Suprapubic skin (tissue), 3 donors: ENCODE data around the gene GNB1.

Experiments
- CTCF ChIP-seq, 2 donors: fragments of 200-600 bp in 1 of 2; fragments of 450-650 bp in 1 of 2; sonication (generic) in 1 of 2; IDR thresholded peaks; one replicate each; pipeline ENCODE4 v1.5.1; 2016 to 2019; ENCODE audit warnings: antibody characterized with exemption in 2 of 2, mild to moderate bottlenecking in 1 of 2, moderate library complexity in 1 of 2
- POLR2A ChIP-seq, 2 donors: fragments of 450-650 bp; IDR thresholded peaks; one replicate each; pipeline ENCODE4 v1.6.1; 2017; ENCODE audit warnings: antibody characterized with exemption in 2 of 2, mild to moderate bottlenecking in 2 of 2, moderate library complexity in 2 of 2

- TF ChIP-seq CTCF (IDR thresholded peaks at IDR 0.05) (peak in 1 of 2 donors; percentile 19), POLR2A (IDR thresholded peaks at IDR 0.05) (peak in 1 of 2 donors; percentile 30)
Observed at GRCh38 chr1:1745651-1746565, 145.0 kb downstream of the GNB1 start.
